GM04503 (cell line): ENCODE results near the gene DAGLA.

ENCODE experiments used
- DNase-seq: peaks from one replicate; pipeline ENCODE4 v3.0.0-alpha.2; 2012; ENCODE audit warnings: low read depth

Gene DAGLA

DNA sequence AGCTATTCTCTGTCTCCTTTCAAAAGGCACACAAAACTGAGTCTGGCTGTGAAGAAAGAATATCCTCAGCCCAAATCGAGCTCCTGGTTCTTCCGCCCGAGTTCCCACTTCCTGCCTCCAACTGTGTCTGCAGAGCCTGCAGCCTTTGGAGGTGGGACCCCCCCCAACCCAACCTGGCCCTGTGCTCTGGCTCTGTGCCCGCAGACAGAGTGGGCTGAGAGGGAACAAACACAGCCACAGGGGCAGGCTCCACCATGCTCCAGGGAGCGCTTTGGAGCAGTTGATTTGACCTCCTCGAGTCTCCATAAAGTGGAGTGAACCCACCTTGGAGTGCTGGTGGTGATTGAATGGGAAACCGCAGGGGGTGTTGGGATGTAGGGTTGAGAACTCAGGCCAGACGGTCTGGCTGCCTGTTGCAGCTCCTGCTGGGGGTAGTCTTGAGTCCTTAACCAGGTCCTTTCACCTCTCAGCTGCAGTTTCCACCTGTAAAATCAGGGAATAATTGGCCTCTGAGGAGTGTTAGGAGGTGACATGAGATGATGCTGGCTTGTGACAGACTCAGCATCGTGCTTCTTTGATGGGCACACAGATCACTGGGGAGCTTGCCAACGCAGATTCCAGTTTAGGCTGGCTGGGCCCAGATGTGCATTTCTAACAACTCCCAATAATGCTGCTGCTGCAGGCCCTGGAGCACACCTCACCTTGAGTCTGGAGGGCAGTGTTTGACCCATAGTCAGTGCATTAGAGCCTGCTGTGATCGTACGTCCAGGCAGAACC is 11.4 kb downstream of the DAGLA start:
- no peak for DNase-seq

GRCh38 chr11:61693922-61694601 is 13.9 kb downstream of the DAGLA start:
- no peak for DNase-seq

DNA sequence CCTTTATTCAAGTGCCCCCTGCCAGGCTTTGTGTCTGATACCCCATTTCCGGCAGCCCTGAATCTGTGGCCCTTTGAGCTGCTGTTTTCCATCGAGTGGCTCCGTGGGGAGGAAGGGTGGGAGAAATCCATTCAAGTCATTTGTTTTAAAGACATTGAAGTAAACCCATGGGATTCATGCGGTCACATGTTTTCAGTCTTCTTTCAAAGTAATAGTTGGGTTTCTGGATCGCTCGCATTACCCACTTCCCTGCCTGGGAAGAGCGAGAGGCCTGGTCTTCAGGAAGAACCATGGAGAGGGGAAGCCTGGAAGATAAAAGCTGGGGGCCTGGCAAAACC is 14.4 kb downstream of the DAGLA start:
- no peak for DNase-seq

- DNase-seq, result no peak
Measured at GRCh38 chr11:61694946-61695706, 14.9 kb downstream of the DAGLA start.

DNA sequence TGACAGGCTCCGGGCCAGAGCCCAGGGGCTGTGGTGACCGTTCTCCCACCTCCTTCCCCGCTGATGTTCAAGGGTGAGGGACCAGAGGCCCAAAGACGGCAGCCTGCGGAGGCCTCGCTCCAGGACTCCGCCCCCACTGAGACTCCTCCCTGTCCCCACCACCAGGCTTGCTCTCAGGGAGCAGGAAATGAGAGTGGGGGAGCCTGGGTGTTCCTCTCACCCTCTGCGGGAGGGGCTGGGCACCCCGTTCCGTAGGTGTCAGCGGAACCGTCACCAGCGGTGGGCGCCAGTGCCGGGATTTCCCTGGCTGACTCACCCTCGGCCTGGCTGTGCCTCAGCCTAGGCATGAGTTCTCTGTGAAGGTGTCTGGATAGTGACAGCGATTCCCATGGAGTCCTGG is 15.7 kb downstream of the DAGLA start:
- no peak for DNase-seq

DNA sequence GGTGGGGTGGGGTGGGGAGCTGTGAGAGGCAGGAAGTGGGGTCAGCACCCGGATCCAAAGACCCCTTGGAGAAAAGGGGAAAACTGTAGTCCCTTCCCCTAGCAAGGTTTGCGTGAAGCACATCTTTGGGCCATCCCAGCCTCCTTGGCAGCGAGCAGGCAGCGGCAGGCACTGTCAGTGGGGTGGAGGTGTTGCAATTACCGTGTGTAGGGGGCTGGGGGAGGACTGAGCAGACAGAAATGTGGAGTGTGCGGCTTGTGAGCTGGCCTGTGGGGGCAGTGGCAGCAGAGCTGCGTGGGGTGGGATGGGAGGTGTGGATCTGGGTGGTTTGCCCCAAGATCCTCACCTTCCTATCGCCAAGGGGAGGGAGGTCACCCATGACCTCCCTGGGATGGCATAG is 16.4 kb downstream of the DAGLA start:
- no peak for DNase-seq

DNA sequence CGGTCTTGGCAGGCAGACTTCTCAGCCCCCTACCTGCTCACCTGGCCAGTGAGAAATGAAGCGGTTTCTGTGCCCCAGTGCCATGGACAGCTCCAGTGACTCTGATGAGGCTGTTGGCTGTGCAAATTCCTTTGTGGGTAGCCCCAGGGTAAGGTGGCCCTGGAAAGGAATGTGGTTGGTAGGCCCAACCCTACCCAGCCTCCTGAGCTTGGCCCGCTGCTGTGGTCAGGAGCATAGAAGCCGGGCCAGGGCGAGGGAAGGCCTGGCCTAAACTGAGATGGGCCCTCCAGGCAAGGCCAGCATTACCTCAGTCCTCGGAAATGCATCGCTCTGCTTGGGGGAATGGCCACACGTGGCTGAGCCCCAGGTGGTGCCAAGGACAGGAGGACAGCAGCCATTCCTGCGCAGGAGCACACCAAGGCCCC is 16.9 kb downstream of the DAGLA start:
- DNase-seq, result no peak

DNA sequence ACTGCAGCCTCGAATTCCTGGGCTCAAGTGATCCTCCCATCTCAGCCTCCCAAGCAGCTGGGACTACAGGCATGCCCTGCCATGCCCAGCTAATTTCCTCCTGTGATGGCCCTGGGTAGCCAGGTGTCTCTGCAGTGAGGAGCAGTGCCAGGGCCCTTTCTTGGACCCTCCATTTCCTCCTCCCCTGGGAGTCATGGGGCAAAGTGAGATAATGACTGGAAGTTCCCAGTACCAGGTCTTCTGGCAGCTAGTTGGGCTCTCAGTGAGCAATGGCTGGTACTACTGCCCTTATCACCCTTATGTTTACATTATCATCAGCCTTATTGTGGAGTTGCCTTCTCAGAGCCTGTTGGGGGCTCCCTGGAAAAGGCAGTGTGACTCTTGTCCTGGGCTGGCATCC is 17.6 kb downstream of the DAGLA start:
- DNase-seq, result no peak

DNA sequence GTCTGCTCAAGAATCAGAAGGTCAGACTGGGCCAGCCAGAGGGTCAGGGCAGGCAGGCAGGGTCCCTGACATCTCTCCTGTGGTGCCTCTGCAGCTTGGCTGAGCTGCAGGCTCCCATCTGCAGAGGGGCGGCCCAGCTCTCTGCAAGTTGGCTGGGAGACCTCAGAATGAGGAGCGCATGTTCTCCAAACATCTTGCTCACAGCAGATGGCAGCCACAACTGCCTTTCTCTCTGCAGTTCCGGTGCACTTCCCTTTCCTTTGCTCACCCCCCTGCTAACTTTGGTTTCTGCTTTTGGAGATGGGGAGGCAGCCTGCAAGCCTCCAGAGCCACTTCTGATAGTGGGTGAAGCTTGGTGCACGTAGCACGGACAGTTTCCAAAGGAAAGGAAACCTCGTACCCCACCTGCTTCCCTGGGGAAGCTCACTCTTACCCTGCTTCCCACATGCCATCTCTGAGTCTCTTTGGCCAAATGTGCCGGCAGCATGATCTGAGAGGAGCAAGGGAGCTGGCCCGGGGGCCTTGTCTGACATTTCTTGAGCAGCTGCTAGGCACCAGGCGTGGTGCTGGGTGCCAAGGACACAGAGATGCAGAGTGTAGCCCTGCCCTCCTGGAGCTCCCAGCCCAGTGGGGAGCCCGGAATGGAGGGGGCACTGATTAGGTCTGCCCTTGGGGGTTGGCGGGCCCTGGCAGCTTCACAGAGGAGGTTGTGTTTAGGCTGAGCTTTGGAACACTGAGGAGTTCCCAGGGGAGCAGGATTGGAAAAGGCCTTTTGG is 18.2 kb downstream of the DAGLA start:
- DNase-seq, result no peak

DNA sequence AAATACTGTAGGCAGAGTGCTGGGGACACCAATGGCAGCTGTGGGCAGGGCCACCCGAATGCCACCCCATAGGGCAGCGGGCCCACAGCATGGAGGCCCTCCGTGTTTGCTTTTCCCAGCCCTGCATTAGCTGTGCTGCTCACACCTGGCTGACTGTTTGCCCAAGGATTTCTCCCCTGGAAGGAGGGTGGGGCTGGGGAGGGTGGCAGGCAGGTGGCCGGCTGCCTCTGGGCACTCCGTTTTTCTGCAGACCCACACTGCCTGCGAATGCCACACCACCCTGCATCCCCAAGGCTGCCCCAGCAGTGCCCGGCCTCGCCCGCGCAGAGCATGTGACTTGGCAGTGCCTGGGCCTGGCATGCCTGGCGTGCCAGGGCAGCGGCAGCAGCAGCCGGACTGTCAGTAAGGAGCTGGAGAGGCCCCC is 19.6 kb downstream of the DAGLA start:
- DNase-seq, result no peak

GRCh38 chr11:61700212-61700611 is 20.0 kb downstream of the DAGLA start:
- DNase-seq, result peak; percentile 34

- DNase-seq, result no peak
Measured at GRCh38 chr11:61700720-61701119, 20.5 kb downstream of the DAGLA start.

DNA sequence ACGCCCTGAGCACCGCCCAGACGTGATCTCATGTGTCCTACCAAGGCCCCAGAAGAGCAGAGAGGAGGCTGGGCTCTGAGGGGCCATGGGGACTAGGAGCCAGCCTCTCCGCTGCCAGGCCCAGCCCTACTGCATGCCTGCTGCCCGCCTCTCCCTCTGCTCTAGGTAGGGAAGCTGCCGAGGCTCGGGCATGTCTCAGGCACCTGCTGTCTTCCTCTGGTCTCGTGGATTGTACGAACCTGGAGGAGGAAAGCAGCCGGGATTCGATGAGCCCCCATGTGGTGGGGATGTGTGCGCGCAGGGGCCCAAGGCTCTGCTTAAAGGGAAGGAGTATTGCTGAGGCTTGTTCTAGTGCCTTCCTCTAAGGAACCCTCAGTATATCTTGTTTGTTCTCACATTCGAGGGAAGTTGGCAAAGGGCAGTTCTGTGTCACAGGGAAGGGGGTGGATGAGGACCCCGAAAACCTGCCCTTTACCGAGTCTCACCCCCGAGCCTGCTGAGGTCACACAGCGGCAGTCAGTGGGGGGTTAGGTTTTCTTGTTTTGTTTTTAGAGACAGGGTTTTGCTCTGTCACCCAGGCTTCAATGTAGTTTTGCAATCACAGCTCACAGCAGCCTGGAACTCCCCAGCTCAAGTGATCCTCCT is 21.2 kb downstream of the DAGLA start:
- DNase-seq, result no peak

- no peak for DNase-seq
Measured at GRCh38 chr11:61702701-61703312, 22.6 kb downstream of the DAGLA start.

- no peak for DNase-seq
Measured at GRCh38 chr11:61704838-61705237, 24.6 kb downstream of the DAGLA start.

- no peak for DNase-seq
Measured at GRCh38 chr11:61706452-61707400, 26.5 kb downstream of the DAGLA start.

DNA sequence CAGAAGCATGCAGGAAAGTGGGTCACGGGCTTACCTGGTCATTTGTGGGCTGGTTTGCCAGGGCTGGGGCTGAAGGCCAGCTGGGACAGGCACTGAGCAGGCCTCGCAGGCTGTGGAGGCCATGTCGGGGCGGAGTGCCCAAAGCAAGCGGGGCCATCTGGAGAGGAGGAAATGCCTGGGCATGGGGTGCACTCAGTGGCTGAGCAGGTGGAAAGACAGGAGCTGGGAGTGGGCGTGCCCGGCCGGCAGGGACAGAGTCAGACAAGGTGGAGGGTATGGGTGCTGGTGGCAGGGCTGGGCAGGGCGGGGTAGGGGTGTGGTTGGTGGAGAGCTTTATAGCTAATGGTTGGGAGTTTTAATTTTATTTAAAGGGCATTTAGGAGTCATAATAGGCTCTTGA is 27.4 kb downstream of the DAGLA start:
- DNase-seq, result no peak

DNA sequence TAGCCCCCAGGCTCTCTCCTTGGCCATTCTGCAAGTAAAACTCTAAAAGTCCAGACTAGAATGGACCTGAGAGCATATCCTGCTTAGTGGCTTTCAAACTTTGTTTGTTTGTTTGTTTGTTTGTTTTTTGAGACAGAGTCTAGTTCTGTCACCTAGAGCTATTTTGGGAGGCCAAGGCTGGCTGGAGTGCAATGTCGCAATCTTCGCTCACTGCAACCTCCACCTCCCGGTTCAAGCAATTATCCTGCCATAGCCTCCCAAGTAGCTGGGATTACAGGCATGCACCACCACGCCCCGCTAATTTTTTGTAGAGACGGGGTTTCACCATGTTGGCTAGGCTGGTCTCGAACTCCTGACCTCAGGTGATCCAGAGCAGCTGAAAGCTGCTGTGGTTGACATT is 28.9 kb downstream of the DAGLA start:
- no peak for DNase-seq

DNA sequence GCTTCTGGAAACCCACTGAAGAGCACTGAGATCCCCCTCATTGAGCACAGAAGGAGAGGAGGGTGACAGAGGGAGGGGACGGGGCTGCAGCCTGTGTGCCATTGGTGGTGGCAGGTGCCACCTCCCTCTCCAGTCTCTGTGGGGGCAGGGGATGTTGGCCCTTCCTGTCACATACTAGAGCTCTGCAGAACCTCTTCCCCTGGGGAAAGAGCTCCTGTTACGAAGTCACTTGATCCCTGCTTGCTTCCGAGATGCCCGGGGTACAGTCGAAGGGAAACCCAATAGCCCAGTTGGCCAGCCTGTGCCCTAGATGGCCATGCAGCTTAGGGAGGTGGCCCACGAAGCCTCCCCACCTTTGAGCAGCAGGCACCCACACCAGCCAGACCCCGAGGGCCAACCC is 29.4 kb downstream of the DAGLA start:
- no peak for DNase-seq

GRCh38 chr11:61710019-61710418 is 29.8 kb downstream of the DAGLA start:
- no peak for DNase-seq
